Stimulated activated CD4-positive, alpha-beta T cell treated with anti-CD3 and anti-CD28 coated beads, Interleukin-1b, Interleukin-23, amount 100 ng/mL, for 48 hours (primary cell): ENCODE data around the gene GPR108.

ENCODE experiments used
- DNase-seq: peaks from one replicate; pipeline ENCODE4 v3.0.0-alpha.2; 2020

Gene GPR108

DNA sequence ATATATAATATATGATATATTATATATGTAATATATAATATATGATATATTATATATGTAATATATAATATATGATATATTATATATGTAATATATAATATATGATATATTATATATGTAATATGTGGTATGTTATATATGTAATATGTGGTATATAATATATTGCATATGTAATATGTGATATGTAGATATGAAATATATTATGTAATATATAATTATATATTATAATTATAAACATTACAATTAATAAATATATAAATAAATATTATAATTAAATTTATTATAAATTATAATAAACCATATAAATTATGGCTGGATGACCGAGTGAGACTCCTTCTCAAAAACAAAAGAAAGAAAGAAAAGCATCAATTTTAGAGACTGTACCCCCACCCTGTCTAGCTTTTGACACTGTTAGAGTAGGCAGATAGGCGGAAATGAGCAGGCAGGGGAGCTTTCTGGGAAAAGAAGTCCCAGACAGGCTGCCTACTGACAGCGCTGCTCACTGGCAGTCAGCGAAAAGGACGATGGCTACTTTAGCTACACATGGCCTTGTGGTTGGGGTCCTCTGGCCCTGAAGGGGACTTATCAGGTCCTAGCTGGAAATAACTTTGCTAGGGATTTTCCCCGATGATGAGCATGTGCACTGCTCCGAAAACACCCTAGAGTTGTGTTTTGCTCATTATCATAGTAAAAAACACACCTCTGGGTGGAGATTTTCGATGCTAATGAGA is 36.6 kb downstream of the GPR108 start:
- DNase-seq: no peak

DNA sequence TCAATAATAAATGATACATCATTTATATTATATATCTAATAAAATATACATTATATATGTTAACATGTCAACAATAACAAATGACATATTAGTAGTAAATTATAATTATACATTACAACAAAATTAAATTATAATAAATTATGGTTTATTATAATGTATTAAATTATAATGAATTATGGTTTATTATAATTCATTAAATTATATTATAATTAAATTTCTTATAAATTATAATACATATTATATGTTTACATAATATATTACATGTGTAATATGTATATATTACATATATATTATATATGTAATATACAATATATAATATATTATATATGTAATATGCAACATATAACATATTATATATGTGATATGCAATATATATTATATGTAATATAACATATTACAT is 37.4 kb downstream of the GPR108 start:
- no peak for DNase-seq

DNA sequence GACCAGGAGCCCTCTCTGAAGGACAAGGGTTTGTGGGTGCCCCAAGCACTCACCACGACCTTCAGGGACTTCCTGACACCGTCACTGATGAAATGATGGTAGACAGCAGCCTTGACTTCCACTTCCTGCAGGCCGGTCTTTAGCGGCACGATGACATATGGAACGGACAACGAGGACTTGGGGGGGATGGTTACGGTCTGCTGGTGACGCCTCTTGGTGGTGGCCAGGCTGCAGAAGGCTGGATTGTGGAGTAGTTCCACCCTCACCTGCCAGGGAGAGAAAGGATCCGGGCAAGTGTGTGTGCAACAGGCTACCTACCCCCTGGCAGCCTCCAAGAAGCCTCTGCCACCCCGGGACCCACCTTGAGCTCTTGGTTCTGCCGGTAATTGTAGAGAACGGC is 40.1 kb downstream of the GPR108 start:
- DNase-seq: no peak

DNA sequence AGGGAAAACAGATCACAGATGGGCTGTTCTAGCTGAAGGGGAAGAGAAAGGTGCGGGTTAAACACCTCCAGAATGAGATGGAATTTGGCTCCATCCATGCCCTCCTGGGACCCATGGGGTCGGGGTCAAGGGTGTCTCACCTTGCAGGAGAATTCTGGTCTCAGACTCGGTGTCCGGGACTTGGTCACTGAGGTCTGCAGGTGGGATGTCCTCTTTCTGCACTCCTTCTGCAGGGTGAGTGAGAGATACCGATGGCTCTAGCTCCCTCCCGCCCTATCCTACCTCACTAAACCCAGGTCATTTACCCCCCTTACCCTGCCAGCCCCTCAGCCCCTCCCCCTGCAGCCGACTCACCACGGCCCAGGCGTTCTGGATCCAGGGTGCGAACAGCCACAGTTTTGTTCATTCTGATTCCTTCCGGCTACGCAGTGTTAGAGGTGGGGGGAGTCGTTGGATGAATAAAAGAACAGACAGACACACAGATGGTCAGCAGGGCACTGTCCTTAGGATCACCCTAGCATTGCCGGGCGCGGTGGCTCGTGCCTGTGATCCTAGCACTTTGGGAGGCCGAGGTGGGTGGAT is 41.0 kb downstream of the GPR108 start:
- DNase-seq: no peak

DNA sequence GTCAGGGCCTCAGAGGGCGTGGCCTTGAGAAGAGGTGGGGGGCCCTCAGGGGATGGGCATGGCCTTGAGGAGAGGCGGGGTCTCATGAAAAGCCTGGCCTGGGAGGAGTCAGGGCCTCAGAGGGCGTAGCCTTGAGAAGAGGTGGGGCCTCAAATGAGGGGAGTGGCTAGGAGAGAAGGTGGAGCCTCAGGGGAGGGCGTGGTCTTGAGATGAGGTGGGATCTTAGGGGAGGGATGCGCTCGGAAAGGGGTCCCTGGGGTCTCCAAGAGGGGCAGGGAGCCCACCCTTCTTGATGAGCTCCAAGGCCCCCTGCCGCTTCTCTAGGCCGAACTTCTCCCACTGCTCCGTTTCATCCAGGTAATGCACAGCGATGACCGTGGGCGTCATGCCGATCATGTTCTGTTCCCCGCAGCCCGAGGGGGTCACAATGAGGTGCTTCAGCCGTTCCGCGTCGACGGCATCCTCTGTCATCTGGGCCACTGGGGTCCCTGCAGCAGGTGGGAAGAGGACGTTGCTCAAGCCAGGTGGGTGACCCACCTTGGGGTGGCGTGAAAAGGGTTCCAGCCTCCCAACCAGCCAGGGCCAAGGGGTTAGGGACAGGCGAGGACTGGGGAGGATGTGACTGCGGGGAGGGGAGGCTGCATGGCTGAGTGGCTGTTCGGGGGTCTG is 43.1 kb downstream of the GPR108 start:
- no peak for DNase-seq

DNA sequence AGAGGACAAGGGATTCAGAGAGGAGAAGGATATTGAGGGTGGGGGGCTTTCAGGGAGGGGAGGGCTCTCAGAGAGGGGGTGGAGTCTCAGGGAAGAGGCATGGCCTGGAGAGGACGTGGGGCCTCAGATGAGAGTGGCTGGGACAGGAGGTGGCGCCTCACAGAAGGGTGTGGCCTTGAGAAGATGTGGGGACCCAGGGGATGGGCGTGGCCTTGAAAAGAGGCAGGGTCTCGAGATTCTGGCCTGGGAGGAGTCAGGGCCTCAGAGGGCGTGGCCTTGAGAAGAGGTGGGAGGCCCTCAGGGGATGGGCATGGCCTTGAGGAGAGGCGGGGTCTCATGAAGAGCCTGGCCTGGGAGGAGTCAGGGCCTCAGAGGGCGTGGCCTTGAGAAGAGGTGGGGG is 43.7 kb downstream of the GPR108 start:
- DNase-seq: peak; percentile 40

DNA sequence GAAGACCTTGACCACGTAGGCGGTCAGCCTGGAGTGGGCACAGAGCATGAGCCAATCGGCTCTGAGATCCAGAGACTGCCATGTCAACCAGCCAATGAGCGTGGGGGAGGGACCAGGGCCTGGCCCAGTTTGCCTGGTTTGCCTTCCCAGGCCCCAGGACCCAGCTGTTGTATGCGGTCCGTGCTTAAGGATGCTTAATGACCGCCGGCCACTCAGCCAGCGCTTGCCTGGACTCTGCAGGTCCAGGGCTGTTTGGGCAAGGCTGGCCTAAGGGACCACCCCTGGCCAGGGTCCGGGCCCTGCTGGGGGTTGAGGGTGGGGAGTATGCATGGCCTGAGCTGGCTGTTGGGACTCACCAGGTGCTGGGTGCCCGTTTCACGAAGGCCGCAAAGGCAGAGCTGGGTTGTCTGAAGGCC is 44.3 kb downstream of the GPR108 start:
- no peak for DNase-seq

DNA sequence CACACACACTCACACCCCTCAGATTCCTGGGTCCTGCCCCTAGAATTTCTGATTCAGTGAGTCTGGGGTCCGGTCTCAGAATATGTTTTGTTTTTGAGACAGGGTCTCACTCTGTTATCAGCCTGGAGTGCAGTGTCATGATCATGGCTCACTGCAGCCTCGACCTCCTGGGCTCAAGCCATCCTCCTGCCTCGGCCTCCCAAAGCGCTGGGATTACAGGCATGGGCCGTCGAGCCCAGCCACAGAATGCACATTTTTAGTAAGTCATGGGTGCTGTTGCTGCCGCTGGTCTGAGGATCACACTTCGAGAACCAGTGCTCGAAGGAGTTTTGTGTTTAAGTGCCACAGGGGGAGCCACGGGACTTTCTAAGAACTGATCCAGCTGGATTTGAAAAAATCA is 45.4 kb downstream of the GPR108 start:
- no peak for DNase-seq

DNA sequence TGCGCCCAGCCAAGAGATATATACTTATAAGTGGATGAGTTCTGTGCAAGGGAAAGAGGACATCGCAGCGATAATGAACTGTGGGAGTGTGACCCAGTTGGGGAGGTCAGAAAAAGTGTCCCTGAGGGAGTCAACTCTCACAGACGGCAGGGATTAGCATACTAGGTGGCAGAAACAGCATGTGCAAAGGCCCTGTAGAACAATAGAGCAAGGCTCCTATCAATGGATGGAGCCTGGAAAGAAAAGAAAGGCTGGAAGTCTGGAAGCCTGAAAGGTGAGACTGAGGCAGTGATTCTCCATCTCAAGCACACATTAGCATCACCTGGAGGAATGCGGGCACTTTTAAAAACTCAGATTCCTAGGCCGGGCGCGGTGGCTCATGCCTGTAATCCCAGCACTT is 46.0 kb downstream of the GPR108 start:
- no peak for DNase-seq

DNA sequence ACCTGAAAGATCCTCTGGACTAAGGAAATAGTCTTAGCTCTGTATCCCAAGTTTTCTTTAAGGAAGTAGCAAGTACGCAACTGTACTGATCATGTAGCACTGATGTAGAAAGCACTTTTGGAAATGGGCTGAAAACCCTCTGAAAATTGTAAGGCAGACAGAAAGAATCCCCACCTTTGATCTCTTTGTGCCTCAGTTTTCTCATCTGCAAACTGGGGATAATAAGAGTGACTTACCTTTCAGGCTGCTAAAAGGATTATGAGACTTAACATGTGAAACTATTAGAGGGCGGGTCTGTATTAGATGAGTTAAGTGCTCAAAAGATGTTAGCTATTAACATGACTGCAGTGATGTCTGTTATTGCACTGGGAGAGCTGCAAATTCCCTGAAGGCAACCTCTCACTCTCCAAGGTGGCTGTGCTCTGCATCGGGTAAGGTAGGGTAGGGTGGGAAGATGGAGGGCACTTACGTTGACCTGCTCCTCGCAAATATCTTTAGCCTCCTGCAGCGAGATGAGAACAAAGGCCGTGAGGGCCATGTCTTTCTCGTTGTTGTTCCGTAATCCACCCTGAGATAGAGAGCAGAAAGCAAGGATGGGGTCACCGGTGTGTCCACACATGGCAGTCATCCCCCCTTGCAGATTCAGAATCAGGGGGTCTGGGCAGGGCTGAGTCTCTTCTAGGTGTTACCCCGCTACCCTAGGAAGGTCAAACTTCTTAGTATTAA is 47.1 kb downstream of the GPR108 start:
- DNase-seq: no peak

DNA sequence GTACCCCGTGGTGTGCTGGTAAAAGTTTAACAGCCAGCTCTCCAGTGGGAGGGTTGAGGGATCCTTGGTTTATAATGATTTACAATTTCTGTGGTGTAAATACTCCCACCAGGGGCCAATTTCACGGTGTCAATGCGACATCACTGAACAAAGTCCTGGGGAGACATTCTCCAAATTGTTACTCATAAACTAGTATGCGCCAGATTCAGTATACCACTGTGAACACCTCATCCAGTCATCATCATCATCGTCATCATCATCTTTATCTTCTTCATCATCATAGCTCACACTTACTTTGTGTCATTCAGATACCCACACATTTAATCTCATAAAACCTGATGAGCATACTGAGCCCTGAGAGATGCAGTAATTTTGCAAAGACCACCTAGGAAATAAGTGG is 50.3 kb downstream of the GPR108 start:
- DNase-seq: no peak

DNA sequence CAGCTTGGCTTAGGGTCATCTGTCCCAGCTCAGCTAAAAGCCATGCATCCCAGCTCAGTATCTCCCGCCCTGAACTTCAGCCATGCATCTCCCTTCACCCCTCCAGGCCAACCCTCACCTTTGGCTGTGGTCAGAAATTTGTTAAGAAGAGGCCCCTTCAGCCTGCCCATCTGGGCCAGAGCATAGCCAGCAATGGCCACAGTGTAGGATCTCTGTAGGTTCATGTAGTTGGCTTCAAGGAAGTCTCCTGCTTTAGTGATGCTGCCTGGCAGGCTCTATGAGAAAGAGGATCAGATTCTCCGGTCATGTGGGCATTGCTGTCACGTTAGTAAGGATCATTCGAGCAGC is 50.8 kb downstream of the GPR108 start:
- DNase-seq: no peak

DNA sequence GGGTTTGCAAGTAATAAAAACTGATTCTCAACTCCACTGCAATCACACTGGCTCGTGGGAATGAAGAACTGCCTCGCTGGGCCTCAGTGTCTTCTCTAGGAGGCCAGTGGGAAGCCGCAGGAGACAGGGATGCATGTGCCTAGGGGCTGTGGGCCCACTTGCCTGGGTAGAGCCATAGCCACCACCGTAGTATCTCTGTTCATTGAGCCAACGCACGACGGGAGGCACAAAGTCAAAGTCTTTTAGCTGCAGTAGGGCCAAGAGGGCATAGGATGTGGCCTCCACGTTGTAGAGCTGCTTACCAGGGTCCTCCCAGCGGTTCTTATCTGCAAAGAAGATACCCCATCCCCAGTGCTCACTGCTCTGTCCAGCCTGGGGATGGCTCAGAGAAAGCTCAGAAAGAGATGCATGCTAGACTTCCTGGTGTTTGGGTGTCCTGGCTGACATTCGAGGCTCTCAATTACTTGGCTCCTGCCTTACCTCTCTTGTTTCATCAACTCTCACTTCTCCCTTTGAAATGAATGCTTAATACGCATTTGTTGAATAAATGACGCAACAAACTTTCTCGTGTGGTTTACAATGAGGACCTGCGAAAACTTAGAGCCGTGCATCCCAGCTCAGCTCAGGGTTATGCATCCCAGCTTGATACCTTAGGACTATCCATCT is 51.3 kb downstream of the GPR108 start:
- DNase-seq: no peak

DNA sequence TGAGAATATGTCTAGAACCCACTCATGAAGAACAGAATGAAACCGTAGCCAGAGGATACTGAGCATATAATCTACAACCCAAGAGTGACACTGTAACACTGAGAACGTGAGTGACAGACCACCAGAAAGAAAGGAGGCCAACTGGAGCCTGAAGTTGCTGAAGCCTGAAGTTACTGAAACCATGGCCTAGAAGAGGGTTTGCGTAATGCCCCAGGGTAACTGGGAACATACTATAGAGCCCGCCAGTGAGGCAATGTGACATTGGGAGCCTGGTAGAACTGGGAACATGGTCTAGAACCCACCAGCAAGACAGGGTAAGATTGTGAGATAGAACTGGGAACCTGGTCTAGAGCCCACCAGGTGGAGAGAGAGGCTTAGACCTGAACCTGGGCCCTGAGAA is 51.9 kb downstream of the GPR108 start:
- DNase-seq: no peak

DNA sequence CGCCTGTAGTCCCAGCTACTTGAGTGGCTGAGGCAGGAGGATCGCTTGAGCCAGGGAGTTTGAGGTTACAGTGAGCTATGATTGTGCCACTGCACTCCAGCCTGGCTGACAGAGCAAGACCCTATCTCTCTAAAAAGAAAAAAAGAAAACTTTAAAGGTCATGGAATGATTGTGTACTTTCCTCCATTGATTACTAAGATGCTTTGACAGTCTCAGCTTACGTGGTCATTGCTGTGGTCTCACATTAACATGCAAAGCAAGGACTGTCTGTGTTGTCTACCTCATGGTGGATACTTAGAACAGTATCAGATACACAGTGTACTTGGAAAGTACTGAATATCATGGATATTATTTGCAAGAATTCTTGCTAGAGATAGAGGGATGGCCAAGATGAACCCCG is 53.4 kb downstream of the GPR108 start:
- DNase-seq: no peak

DNA sequence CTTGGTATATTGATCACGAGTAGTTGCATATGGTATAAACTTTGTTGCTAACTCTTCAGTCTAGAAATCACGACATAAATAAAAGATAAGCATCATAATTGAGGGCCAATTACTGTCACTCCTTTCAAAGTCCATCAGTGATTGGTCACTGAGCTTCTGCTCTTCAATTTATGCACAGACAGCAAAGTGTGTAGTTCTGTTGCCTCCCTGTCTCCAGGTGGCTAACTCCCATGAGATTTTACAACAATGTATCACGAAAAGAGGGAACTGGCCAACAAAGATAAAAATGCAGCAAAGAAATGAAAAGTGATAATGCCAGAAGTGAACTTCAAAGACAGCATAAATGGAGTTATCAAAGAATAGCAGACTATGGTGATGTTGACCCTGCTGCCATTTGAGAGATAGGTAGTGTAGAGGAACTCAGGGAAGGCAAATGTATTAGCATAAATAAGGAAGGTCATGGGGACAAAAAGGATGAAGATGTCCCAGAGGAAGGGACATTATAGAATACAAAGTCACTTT is 54.7 kb downstream of the GPR108 start:
- no peak for DNase-seq

DNA sequence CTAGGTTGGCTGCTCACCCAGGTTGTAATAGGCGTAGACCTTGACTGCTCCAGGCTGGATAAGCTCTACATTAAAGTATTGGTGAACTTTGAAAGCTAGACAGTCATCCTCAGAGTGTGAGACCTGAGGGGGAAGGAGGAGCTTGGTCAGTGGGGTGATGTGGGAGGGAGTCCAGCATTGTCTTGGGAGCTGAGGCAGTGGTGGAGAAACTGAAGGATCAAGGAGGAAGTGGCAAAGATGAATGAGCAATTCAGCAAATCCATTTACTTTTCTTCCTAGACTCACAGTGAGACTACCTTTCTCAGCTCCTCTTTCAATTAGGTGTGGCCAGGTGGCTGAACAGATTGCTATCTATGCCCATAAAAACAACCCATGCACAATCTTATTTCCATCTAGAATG is 57.2 kb downstream of the GPR108 start:
- DNase-seq: no peak
